HUES64 (cell line): ENCODE data around the gene FARS2.

Experiments used
- H3K27ac ChIP-seq: 2 replicates; pipeline ENCODE4 v1.7.0; 2013; ENCODE audit warnings: low read depth, low read length, inconsistent platforms
- H3K27me3 ChIP-seq: 2 replicates; pipeline ENCODE4 v1.6.1; 2013; ENCODE audit warnings: mild to moderate bottlenecking, low read length; ENCODE audit not compliant: insufficient read depth
- H3K36me3 ChIP-seq: 2 replicates; pipeline ENCODE4 v1.6.1; 2013; ENCODE audit warnings: mild to moderate bottlenecking, low read length; ENCODE audit not compliant: insufficient read depth
- H3K4me1 ChIP-seq: 2 replicates; pipeline ENCODE4 v1.6.1; 2013; ENCODE audit warnings: mild to moderate bottlenecking, low read length, moderate library complexity; ENCODE audit not compliant: insufficient read depth
- H3K4me3 ChIP-seq: 2 replicates; pipeline ENCODE4 v1.5.1; 2013; ENCODE audit warnings: mild to moderate bottlenecking, low read length, moderate library complexity
- H3K9ac ChIP-seq: 2 replicates; pipeline ENCODE4 v1.6.1; 2013; ENCODE audit warnings: mild to moderate bottlenecking, low read depth, low read length
- H3K9me3 ChIP-seq: 2 replicates; pipeline ENCODE4 v1.6.1; 2013; ENCODE audit warnings: low read depth, low read length; ENCODE audit not compliant: insufficient read depth
- WGBS: fragments of 150-250, 120-280 bp; methylation state at CpG from one replicate; pipeline ENCODE4 v1.1.7; 2013; ENCODE audit warnings: missing lambda C conversion rate; 5-methylcytosine and 5-hydroxymethylcytosine counted together

The FARS2 gene

GRCh38 chr6:5275497-5275896 is 14.2 kb downstream of the FARS2 start:
- H3K4me1 ChIP-seq: peaks cover 21% of the 10 kb centered on the region; the same call in 1 of the 2 replicates
- no peak overlapping the region for H3K4me3 ChIP-seq
- 92% methylated on average over 2 of the region's 2 CpGs for WGBS
- no peak overlapping the region for H3K9ac ChIP-seq
- H3K9me3 ChIP-seq: no peaks in the 10 kb centered on the region
- no peaks in the 10 kb centered on the region for H3K27me3 ChIP-seq
- no peak overlapping the region for H3K27ac ChIP-seq
- no peaks in the 10 kb centered on the region for H3K36me3 ChIP-seq

- Histone ChIP-seq H3K36me3 (no peaks in the 10 kb centered on the region), H3K9me3 (no peaks in the 10 kb centered on the region), H3K27ac (no peak overlapping the region), H3K27me3 (no peaks in the 10 kb centered on the region), H3K4me3 (no peak overlapping the region), H3K9ac (no peak overlapping the region), H3K4me1 (peaks cover 18% of the 10 kb centered on the region; the same call in 1 of the 2 replicates)
- 68% methylated on average over 2 of the region's 2 CpGs for WGBS
Measured at GRCh38 chr6:5276581-5276980, 15.3 kb downstream of the FARS2 start.

- no peaks in the 10 kb centered on the region for H3K27me3 ChIP-seq
- H3K36me3 ChIP-seq: no peaks in the 10 kb centered on the region
- 88% methylated on average over 3 of the region's 3 CpGs for WGBS
- no peak overlapping the region for H3K4me3 ChIP-seq
- peaks cover 24% of the 10 kb centered on the region for H3K4me1 ChIP-seq
- H3K27ac ChIP-seq: no peak overlapping the region
- no peaks in the 10 kb centered on the region for H3K9me3 ChIP-seq
- no peak overlapping the region for H3K9ac ChIP-seq
Measured at GRCh38 chr6:5277589-5277988, 16.3 kb downstream of the FARS2 start.

GRCh38 chr6:5278047-5278446 is 16.7 kb downstream of the FARS2 start:
- Histone ChIP-seq H3K4me3 (no peak overlapping the region), H3K9me3 (no peaks in the 10 kb centered on the region), H3K27ac (no peak overlapping the region), H3K9ac (no peak overlapping the region), H3K27me3 (no peaks in the 10 kb centered on the region), H3K4me1 (peaks cover 24% of the 10 kb centered on the region), H3K36me3 (no peaks in the 10 kb centered on the region)
- WGBS: 90% methylated on average over 5 of the region's 5 CpGs

GRCh38 chr6:5278565-5279120 is 17.3 kb downstream of the FARS2 start:
- Histone ChIP-seq H3K36me3 (no peaks in the 10 kb centered on the region), H3K9ac (no peak overlapping the region), H3K9me3 (no peaks in the 10 kb centered on the region), H3K27ac (no peak overlapping the region; the same call in 1 of the 2 replicates), H3K4me3 (no peak overlapping the region), H3K27me3 (no peaks in the 10 kb centered on the region), H3K4me1 (peaks cover 24% of the 10 kb centered on the region)
- WGBS: 91% methylated on average over 2 of the region's 3 CpGs

GRCh38 chr6:5279891-5280338 is 18.6 kb downstream of the FARS2 start:
- no peaks in the 10 kb centered on the region for H3K27me3 ChIP-seq
- H3K9ac ChIP-seq: no peak overlapping the region
- H3K4me3 ChIP-seq: no peak overlapping the region
- WGBS: 95% methylated on average over 2 of the region's 2 CpGs
- peaks cover 24% of the 10 kb centered on the region for H3K4me1 ChIP-seq
- no peaks in the 10 kb centered on the region for H3K9me3 ChIP-seq
- H3K36me3 ChIP-seq: no peaks in the 10 kb centered on the region
- H3K27ac ChIP-seq: no peak overlapping the region

GRCh38 chr6:5280920-5281319 is 19.6 kb downstream of the FARS2 start:
- Histone ChIP-seq H3K9ac (no peak overlapping the region), H3K4me3 (no peak overlapping the region), H3K9me3 (no peaks in the 10 kb centered on the region), H3K27ac (no peak overlapping the region), H3K36me3 (no peaks in the 10 kb centered on the region), H3K4me1 (peaks cover 24% of the 10 kb centered on the region), H3K27me3 (no peaks in the 10 kb centered on the region)
- WGBS: 94% methylated on average over 2 of the region's 2 CpGs

GRCh38 chr6:5282191-5282623 is 20.9 kb downstream of the FARS2 start:
- no peak overlapping the region for H3K4me3 ChIP-seq
- 79% methylated on average over 9 of the region's 9 CpGs for WGBS
- no peaks in the 10 kb centered on the region for H3K27me3 ChIP-seq
- H3K36me3 ChIP-seq: no peaks in the 10 kb centered on the region
- no peaks in the 10 kb centered on the region for H3K9me3 ChIP-seq
- H3K9ac ChIP-seq: no peak overlapping the region
- H3K4me1 ChIP-seq: peaks cover 16% of the 10 kb centered on the region
- H3K27ac ChIP-seq: no peak overlapping the region

- Histone ChIP-seq H3K27ac (no peak overlapping the region), H3K9ac (no peak overlapping the region), H3K9me3 (no peaks in the 10 kb centered on the region), H3K4me3 (no peak overlapping the region), H3K4me1 (peaks cover 15% of the 10 kb centered on the region), H3K27me3 (no peaks in the 10 kb centered on the region), H3K36me3 (no peaks in the 10 kb centered on the region)
- 88% methylated on average over 6 of the region's 6 CpGs for WGBS
Measured at GRCh38 chr6:5285081-5285480, 23.8 kb downstream of the FARS2 start.

GRCh38 chr6:5285526-5285925 is 24.2 kb downstream of the FARS2 start:
- H3K36me3 ChIP-seq: no peaks in the 10 kb centered on the region
- no peaks in the 10 kb centered on the region for H3K27me3 ChIP-seq
- H3K27ac ChIP-seq: no peak overlapping the region
- H3K9ac ChIP-seq: no peak overlapping the region
- WGBS: 99% methylated on average over 5 of the region's 5 CpGs
- H3K4me3 ChIP-seq: no peak overlapping the region
- H3K9me3 ChIP-seq: no peaks in the 10 kb centered on the region
- peaks cover 15% of the 10 kb centered on the region for H3K4me1 ChIP-seq

- Histone ChIP-seq H3K9ac (no peak overlapping the region), H3K4me1 (peaks cover 14% of the 10 kb centered on the region), H3K27ac (no peak overlapping the region), H3K9me3 (no peaks in the 10 kb centered on the region), H3K4me3 (no peak overlapping the region), H3K36me3 (no peaks in the 10 kb centered on the region), H3K27me3 (no peaks in the 10 kb centered on the region)
- WGBS: 90% methylated on average over 7 of the region's 7 CpGs
Measured at GRCh38 chr6:5286780-5287179, 25.5 kb downstream of the FARS2 start.
